ENCODE measurements around the gene IGFBP3. TPM values are rescaled to one million over a fixed set of nuclear protein-coding genes. Genes with fewer than 3 reads are reported as not detected.

The IGFBP3 gene
- total RNA-seq, 3 donors from 2014 or later = 27.0 to 41.5 (median 40.6) TPM

DNA sequence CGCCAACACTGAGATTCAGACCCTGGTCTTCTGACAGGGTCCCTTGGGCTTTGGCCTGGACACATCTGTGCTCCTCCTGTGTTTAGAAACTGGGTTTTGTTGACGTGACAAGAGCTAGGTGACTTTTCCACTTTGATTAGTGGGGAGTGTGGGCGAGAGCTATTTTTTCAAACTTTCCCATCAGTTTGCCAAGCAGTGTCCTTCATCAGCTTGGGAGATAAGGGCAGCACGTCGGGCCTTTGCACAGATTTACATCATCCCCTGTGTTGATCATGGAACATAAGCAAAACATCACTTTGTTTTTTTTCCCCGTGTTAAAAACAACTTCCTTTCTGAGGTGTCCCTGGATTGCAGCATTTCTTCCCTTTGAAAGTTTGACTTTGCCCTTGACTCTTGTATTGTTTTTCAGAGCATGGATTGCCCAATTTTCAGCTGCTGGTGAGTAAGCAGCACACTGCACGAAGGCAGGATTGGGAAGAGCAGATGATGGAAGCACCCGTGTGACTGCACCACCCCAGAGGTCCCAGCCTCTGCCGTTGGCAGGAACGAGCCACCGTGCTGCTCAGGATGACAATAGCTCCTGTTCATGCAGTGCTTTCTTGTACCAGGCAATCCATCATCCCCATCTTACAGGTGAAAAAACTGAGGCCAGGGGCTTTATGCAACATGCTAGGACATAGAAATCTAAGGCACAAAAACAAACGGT lies 39.2 kb downstream of the IGFBP3 start:
- intact Hi-C loops (cut with DNase I, micrococcal nuclease) = no loop called here
- TF ChIP-seq, protein P1, sequence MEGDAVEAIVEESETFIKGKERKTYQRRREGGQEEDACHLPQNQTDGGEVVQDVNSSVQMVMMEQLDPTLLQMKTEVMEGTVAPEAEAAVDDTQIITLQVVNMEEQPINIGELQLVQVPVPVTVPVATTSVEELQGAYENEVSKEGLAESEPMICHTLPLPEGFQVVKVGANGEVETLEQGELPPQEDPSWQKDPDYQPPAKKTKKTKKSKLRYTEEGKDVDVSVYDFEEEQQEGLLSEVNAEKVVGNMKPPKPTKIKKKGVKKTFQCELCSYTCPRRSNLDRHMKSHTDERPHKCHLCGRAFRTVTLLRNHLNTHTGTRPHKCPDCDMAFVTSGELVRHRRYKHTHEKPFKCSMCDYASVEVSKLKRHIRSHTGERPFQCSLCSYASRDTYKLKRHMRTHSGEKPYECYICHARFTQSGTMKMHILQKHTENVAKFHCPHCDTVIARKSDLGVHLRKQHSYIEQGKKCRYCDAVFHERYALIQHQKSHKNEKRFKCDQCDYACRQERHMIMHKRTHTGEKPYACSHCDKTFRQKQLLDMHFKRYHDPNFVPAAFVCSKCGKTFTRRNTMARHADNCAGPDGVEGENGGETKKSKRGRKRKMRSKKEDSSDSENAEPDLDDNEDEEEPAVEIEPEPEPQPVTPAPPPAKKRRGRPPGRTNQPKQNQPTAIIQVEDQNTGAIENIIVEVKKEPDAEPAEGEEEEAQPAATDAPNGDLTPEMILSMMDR (IDR thresholded peaks at IDR 0.05) = no peak
- Histone ChIP-seq H3K36me3 (ENCODE audit: low read depth) (no peaks in the 10 kb centered on the region), H3K9me3 (no peaks in the 10 kb centered on the region), H3K4me3 (no peak overlapping the region), H3K4me1 (ENCODE audit: low read depth) (no peaks in the 10 kb centered on the region)
- ATAC-seq = no peak
- DNase-seq = no peak

DNA sequence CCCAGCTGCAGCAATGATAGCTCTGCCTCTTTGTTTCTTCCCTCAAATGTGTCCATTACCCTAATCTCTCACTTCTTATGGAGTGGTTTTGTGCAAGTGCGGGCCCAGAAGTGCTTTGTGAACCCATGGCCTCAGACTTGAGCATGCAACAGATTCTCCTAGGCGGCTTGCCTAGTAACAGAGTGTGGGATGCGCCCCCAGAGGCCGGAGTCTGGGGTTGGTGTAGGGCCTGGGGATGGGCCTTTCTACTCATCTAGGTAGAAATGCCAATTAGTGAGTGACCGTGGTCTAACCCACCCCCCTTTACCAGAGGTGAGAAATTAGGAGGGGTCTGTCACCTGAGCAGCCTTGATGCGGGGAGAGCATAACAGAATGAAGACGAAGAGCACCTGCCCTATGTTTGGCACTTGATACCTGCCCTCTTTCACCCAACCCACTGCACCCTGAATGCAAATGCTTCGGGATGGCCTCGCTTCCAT lies 39.8 kb downstream of the IGFBP3 start:
- ATAC-seq = no peak
- Histone ChIP-seq H3K9me3 (no peaks in the 10 kb centered on the region), H3K4me3 (no peak overlapping the region), H3K36me3 (ENCODE audit: low read depth) (no peaks in the 10 kb centered on the region), H3K4me1 (ENCODE audit: low read depth) (no peaks in the 10 kb centered on the region)
- DNase-seq = no peak
- intact Hi-C loops (cut with DNase I, micrococcal nuclease) = no loop called here
- TF ChIP-seq, protein P1 (IDR thresholded peaks at IDR 0.05) = no peak

DNA sequence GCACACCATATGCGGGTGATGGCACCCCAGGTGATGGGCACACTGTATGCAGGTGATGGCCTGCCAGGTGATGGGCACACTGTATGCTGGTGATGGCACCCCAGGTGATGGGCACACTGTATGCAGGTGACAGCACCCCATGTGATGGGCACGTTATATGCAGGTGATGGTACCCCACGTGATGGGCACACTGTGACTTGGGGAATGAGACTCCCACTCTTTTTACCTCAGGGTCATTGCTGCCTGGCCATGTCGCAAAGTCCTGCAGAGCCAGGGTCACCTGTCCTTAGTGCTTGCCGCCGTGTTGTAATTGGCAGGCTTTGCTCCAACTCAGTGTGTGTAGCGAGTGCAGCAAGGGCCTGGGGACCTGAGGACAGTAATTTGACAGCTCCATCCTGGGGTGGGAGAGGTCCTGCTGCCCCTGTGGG lies 40.6 kb downstream of the IGFBP3 start:
- ATAC-seq (no peak), DNase-seq (no peak)
- H3K4me3 ChIP-seq = no peak overlapping the region
- TF ChIP-seq, protein P1 (IDR thresholded peaks at IDR 0.05) = no peak
- no peaks in the 10 kb centered on the region for H3K9me3 ChIP-seq
- intact Hi-C loops (cut with DNase I, micrococcal nuclease) = no loop called here
- H3K4me1 ChIP-seq (ENCODE audit: low read depth) = no peaks in the 10 kb centered on the region
- no peaks in the 10 kb centered on the region for H3K36me3 ChIP-seq (ENCODE audit: low read depth)

DNA sequence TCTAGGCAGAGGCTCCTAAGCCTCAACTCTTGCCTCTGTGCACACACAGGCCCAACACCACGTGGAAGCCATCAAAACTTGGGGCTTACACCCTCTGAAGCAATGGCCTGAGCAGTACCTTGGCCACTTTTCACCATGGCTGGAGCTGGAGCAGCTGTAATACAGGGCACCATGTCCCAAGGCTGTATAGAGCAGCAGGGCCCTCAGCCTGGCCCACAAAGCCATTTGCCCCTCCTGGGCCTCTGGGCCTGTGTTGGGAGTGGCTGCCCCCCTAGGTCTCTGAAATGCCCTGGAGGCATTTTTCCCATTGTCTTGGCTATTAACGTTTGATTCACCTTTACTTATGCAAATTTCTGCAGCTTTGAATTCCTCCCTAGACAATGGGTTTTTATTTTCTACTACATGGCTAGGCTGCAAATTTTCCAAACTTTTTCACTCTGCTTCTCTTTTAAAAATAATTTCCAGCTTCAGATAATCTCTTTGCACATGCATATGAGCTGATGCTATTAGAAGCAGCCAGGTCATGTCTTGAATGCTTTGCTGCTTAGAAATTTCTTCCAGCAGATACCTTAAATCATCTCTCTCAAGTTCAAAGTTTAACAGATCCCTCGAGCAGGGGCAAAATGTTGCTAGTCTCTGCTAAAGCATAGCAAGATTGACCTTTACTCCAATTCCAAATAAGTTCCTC lies 42.5 kb downstream of the IGFBP3 start:
- H3K4me3 ChIP-seq = no peak overlapping the region
- no peaks in the 10 kb centered on the region for H3K36me3 ChIP-seq (ENCODE audit: low read depth)
- no peak for DNase-seq
- no peak for ATAC-seq
- TF ChIP-seq, protein P1 (IDR thresholded peaks at IDR 0.05) = no peak
- intact Hi-C loops (cut with DNase I, micrococcal nuclease) = no loop called here
- H3K9me3 ChIP-seq = no peaks in the 10 kb centered on the region
- H3K4me1 ChIP-seq (ENCODE audit: low read depth) = no peaks in the 10 kb centered on the region

DNA sequence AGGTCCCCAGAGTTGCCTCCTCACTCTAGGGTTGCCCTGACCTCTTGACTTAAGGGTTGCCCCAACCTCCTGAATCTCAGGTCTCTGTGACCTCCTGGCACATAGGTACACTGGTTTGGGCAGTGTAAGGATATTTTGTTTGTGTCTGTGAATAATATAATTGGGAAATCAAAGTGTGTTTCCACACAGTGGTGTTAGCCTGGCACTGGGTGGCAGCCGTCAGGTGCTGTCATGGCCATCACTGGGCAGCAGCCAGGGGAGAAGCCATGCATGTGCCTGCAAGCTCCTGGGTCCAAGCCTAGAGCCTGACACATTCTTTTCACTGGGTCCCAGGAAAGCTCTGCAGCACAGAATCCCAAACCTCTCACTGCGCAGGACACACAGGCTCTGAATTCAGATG lies 44.6 kb downstream of the IGFBP3 start:
- Histone ChIP-seq H3K4me3 (no peak overlapping the region), H3K4me1 (ENCODE audit: low read depth) (no peaks in the 10 kb centered on the region), H3K9me3 (no peaks in the 10 kb centered on the region), H3K36me3 (ENCODE audit: low read depth) (no peaks in the 10 kb centered on the region)
- intact Hi-C loops (cut with DNase I, micrococcal nuclease) = no loop called here
- no peak for DNase-seq
- TF ChIP-seq, protein P1 (IDR thresholded peaks at IDR 0.05) = no peak
- ATAC-seq = no peak
